ENCODE data around the gene TSC22D4.

DNA sequence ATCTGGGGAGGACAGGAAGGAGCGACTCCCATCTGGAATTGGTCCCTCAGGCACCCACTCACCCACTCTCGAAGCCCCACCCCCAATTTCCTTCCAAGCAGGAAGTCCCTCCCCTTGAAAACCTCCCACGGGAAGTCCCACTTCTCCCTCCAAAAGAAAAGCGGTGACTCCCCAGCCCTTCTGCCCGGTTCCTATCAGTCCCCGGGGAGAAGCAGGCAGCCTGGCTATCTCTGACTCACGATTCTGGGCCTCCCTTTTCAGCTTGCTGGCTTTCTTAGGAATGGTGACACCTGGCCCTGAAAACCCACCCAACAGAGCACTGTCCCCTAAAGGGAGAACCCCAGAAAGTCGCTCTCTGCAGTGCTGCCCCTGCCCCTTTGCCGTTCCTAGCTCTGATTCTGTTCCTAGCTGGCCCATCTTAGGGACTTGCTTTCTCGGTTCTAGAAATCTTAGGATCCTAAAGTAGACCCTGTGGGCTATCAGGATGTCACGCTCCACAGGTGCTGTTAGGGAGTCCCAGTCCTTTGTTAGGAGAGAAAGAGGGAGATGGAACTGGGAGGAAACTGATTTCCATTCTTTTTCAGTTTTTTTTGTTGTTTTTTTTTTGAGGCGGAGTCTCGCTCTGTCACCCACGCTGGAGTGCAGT, 6.0 kb downstream of the TSC22D4 start:
- TF ChIP-seq POLR2A (IDR thresholded peaks at IDR 0.05; ENCODE audit: low read depth) (no peak), CTCF (IDR thresholded peaks at IDR 0.05) (no peak), POLR2AphosphoS5 (IDR thresholded peaks at IDR 0.05) (no peak)
